Neutrophil (primary cell): Measurements from ENCODE around the gene RETREG1.

Experiments used
- H3K27ac ChIP-seq: fragments of 200-600 bp; sonication (generic); 2 replicates; pipeline ENCODE4 v1.5.1; 2016; ENCODE audit warnings: mild to moderate bottlenecking, moderate library complexity
- H3K27me3 ChIP-seq: fragments of 200-600 bp; sonication (generic); 2 replicates; pipeline ENCODE4 v1.6.0; 2016; ENCODE audit warnings: mild to moderate bottlenecking
- H3K36me3 ChIP-seq: fragments of 200-600 bp; sonication (generic); 2 replicates; pipeline ENCODE4 v1.5.1; 2017
- H3K4me1 ChIP-seq, 2 experiments: fragments of 200-600 bp in 1 of 2; sonication (generic) in 1 of 2; 1 replicate in 1 of 2; 2 replicates in 1 of 2; pipeline versions ENCODE4 v1.5.1 to v1.6.1; 2013 to 2016; ENCODE audit warnings: low read depth in 1 of 2, low read length in 1 of 2, mild to moderate bottlenecking in 1 of 2, moderate library complexity in 1 of 2; ENCODE audit not compliant: control insufficient read depth in 1 of 2, insufficient read depth in 1 of 2
- H3K4me3 ChIP-seq, 2 experiments: fragments of 200-600 bp in 1 of 2; sonication (generic) in 1 of 2; 1 replicate in 1 of 2; 2 replicates in 1 of 2; pipeline ENCODE4 v1.5.1; 2013 to 2016; ENCODE audit warnings: low read depth in 1 of 2, low read length in 1 of 2, mild to moderate bottlenecking in 1 of 2, moderate library complexity in 1 of 2
- H3K9me3 ChIP-seq: fragments of 200-600 bp; sonication (generic); 2 replicates; pipeline ENCODE4 v1.5.1; 2016
- CTCF ChIP-seq: fragments of 200-600 bp; sonication (generic); IDR thresholded peaks from 2 replicates; pipeline ENCODE4 v1.5.1; 2016; ENCODE audit warnings: antibody characterized with exemption

The RETREG1 gene

DNA sequence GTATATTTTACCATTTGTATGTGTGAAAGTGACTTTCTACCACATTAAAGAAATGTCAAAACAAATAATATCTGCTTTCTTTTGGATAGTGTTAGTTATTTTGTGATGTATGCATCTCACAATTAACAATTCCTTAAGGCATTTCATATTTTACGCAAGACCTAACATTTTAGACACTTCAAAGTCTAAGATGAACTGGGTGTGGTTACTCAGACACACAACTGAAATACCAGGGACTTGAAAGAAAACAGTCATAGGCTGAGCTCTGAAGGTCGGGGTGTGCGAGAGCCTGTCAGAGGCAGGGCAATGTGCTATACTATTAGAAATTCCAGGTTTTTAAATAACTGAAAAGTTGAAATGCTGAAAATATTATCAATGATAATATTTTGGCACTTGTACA, 106.7 kb downstream of the RETREG1 start:
- peak overlapping the region; percentile 85 for H3K27ac ChIP-seq
- peaks cover 21 to 31% of the 10 kb centered on the region in 2 experiments for H3K4me1 ChIP-seq
- H3K27me3 ChIP-seq, result no peaks in the 10 kb centered on the region
- H3K4me3 ChIP-seq, result no peak overlapping the region
- no peaks in the 10 kb centered on the region for H3K9me3 ChIP-seq
- H3K36me3 ChIP-seq, result no peaks in the 10 kb centered on the region
- no peak for TF ChIP-seq CTCF

DNA sequence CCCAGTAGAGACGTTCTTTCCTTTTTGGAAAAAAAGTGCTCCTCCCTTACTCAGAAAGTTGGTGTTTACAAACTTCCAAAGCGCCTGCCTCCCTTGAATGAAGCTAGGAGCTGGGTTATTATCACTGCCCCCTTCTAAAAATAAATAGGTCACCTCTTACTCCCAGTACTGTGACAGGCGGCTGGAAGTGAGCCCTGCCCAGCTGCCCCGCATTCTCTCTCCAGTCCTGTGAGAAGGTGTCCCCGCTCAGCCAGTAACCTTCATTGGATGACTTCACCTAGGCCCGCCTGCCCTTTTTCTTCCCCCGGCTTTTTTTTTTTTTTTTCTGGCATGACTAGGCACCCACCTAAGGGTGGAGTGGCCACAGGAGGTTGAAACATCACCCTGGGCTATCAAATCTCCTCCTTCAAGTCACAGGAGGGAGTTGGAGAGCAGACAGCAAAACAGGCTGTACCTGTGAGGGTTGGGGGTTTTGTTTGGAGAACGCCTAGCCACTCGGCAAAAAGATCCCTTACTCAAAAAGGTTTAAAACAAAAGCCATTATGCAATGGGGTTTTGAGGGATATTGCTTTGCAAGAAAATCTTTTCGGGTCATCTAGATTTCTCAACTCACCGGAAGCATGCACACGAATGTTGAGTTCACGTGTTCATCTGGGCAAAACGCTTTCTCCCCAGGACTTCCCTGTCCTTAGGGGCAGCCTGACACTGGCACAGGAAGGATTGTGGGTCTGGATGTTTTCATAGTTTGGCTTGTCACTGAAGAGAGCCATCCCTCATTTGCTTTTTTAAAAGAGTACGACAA, 107.9 kb downstream of the RETREG1 start:
- Histone ChIP-seq H3K27ac (peak overlapping the region; percentile 85), H3K4me1 (peaks cover 21 to 31% of the 10 kb centered on the region in 2 experiments), H3K27me3 (no peaks in the 10 kb centered on the region), H3K36me3 (no peaks in the 10 kb centered on the region), H3K4me3 (peak overlapping the region; percentile 25 to 48), H3K9me3 (no peaks in the 10 kb centered on the region)
- no peak for TF ChIP-seq CTCF

- H3K4me1 ChIP-seq, result peaks cover 21 to 31% of the 10 kb centered on the region in 2 experiments
- H3K9me3 ChIP-seq, result no peaks in the 10 kb centered on the region
- no peaks in the 10 kb centered on the region for H3K36me3 ChIP-seq
- TF ChIP-seq CTCF, result no peak
- H3K4me3 ChIP-seq, result no peak overlapping the region
- H3K27me3 ChIP-seq, result no peaks in the 10 kb centered on the region
- peak overlapping the region; percentile 85 for H3K27ac ChIP-seq
These were observed 109.1 kb downstream of the RETREG1 start for GRCh38 chr5:16507716-16508115.

DNA sequence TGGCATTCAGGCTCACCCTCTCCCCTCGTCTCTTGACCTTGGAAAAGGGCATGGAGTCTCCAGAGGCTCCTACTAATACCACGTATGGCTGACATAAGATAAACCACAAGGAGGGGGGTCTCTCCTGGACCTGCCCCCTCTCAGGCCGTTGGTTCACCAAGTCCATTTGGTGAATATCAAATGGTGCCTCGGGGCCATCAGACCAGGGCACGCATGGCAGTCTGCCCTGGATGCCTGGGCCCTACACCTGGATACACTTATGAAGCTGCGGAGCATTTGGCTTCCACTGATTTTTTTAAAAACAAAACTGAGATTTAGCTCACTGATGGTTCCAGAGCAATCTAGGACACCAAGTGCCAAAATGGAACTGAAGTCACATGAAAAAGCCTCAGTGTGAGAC, 110.9 kb downstream of the RETREG1 start:
- Histone ChIP-seq H3K4me3 (no peak overlapping the region), H3K9me3 (no peaks in the 10 kb centered on the region), H3K27ac (no peak overlapping the region), H3K4me1 (peaks cover 21 to 31% of the 10 kb centered on the region in 2 experiments), H3K36me3 (no peaks in the 10 kb centered on the region), H3K27me3 (no peaks in the 10 kb centered on the region)
- TF ChIP-seq CTCF, result no peak

DNA sequence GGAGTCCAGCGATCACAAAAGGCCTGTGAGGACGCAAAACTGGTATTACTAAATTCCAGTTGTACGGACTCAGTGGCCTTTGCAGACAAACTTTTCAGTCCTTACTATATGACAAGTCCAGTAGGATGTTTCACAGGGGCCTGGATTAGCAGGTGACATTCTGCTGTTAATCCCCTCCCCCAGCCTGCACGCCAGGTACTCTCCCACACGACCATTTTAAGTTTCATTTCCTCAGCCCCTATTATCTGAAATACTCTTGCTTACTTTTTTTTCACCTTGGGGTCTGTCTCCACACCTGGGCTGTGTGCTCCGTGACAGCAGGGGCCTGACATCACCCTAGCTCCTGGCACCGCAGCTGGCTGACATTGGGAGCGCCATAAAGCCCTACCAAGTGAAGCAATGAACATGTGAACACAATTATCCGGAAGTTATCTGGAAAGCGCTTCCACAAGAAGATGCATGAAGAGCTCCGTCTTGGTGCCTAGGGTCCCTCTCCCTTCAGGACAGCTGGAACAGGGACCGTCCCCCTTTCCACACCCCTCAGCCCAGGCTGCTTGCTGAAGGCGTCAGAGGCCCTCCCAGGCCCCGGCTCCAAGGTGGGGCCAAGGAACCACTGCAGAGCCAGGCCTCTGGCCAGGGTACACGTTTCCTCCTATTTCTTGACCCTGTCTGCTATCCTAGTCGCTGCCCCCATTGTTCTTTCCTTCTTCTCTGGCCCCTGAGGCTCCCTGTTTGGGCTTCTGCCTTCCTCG, 111.5 kb downstream of the RETREG1 start:
- TF ChIP-seq CTCF, result no peak
- Histone ChIP-seq H3K36me3 (no peaks in the 10 kb centered on the region), H3K9me3 (no peaks in the 10 kb centered on the region), H3K27me3 (no peaks in the 10 kb centered on the region), H3K4me3 (no peak overlapping the region), H3K4me1 (peaks cover 21 to 30% of the 10 kb centered on the region in 2 experiments), H3K27ac (no peak overlapping the region)
